IMR-90 (cell line): ENCODE measurements around the gene TRIM10. TPM values are rescaled to one million over a fixed set of nuclear protein-coding genes. Genes with fewer than 3 reads are reported as not detected.

Experiments
- ATAC-seq: fragments of 200-7000 bp; cut with Tn5 transposase; 2 replicates; pipeline ENCODE4 v1.9.1; 2020; ENCODE audit warnings: low read depth, mild to moderate bottlenecking, moderate library complexity
- BruUV-seq: library from RNA; stranded (reverse); fragments of 400-500 nt; replicated peaks from 2 replicates; lab custom pipeline; 2021; lab: Mats Ljungman, UMichigan
- CTCF ChIA-PET: fragments of 300-600 bp; formaldehyde crosslinking; extraction: SDS; loops from one replicate; lab custom pipeline; 2021; ENCODE audit warnings: antibody characterized with exemption; lab: Yijun Ruan, JAX
- POLR2A ChIA-PET: fragments of 300-600 bp; sonication (Branson Sonifier 250); formaldehyde crosslinking; loops from one replicate; lab custom pipeline; 2022; ENCODE audit warnings: antibody characterized with exemption; ENCODE audit not compliant: unreplicated experiment; lab: Charles Lee
- DNase-seq: peaks from one replicate; pipeline ENCODE4 v3.0.0; 2013
- H2AFZ ChIP-seq: replicated peaks from 2 replicates; pipeline ENCODE3; 2013; ENCODE audit warnings: low read length, mild to moderate bottlenecking; ENCODE audit not compliant: poor library complexity
- H2AK5ac ChIP-seq: 2 replicates; pipeline ENCODE4 v1.6.1; 2013; ENCODE audit warnings: low read depth, low read length, inconsistent platforms
- H2AK9ac ChIP-seq: replicated peaks from 2 replicates; pipeline ENCODE3; 2013; ENCODE audit warnings: mild to moderate bottlenecking, low read depth, low read length, moderate library complexity; ENCODE audit not compliant: poor library complexity
- H2BK120ac ChIP-seq: 2 replicates; pipeline ENCODE4 v1.6.1; 2013; ENCODE audit warnings: low read depth, low read length, inconsistent platforms
- H2BK15ac ChIP-seq: 3 replicates; pipeline ENCODE4 v1.6.1; 2013; ENCODE audit warnings: low read depth, low read length, inconsistent platforms
- H2BK20ac ChIP-seq: 2 replicates; pipeline ENCODE4 v1.6.1; 2013; ENCODE audit warnings: low read depth, mild to moderate bottlenecking, inconsistent platforms, low read length, moderate library complexity
- H2BK5ac ChIP-seq: 2 replicates; pipeline ENCODE4 v1.6.1; 2013; ENCODE audit warnings: mild to moderate bottlenecking, low read depth, low read length, inconsistent platforms; ENCODE audit not compliant: poor library complexity, severe bottlenecking
- H3K14ac ChIP-seq: replicated peaks from 2 replicates; pipeline ENCODE4 v1.6.1; 2013; ENCODE audit warnings: low read depth, low read length, inconsistent platforms
- H3K18ac ChIP-seq: 2 replicates; pipeline ENCODE4 v1.6.1; 2013; ENCODE audit warnings: low read depth, low read length, control low read depth
- H3K23ac ChIP-seq: 2 replicates; pipeline ENCODE4 v1.6.1; 2013; ENCODE audit warnings: low read depth, low read length, inconsistent platforms
- H3K27ac ChIP-seq: 2 replicates; pipeline ENCODE4 v1.5.1; 2013; ENCODE audit warnings: mild to moderate bottlenecking, control low read depth, low read length; ENCODE audit not compliant: insufficient read depth
- H3K27me3 ChIP-seq: 2 replicates; pipeline ENCODE4 v1.6.1; 2013; ENCODE audit warnings: low read length; ENCODE audit not compliant: control insufficient read depth, insufficient read depth
- H3K36me3 ChIP-seq: 2 replicates; pipeline ENCODE4 v1.6.1; 2013; ENCODE audit warnings: low read length, mixed read lengths; ENCODE audit not compliant: control insufficient read depth, insufficient read depth
- H3K4ac ChIP-seq: 2 replicates; pipeline ENCODE4 v1.6.1; 2013; ENCODE audit warnings: low read depth, low read length, inconsistent platforms
- H3K4me1 ChIP-seq: 2 replicates; pipeline ENCODE4 v1.6.1; 2013; ENCODE audit warnings: low read length, mixed read lengths; ENCODE audit not compliant: control insufficient read depth, insufficient read depth
- H3K4me2 ChIP-seq: 2 replicates; pipeline ENCODE4 v1.6.1; 2013; ENCODE audit warnings: low read depth, mild to moderate bottlenecking, control low read depth, low read length, moderate library complexity
- H3K4me3 ChIP-seq: 2 replicates; pipeline ENCODE4 v1.5.1; 2013; ENCODE audit warnings: low read depth, mild to moderate bottlenecking, control low read depth, low read length, moderate library complexity; ENCODE audit not compliant: insufficient read depth
- H3K56ac ChIP-seq: 2 replicates; pipeline ENCODE4 v1.6.1; 2013; ENCODE audit warnings: low read length, inconsistent platforms; ENCODE audit not compliant: insufficient read depth; ENCODE audit errors: extremely low read depth
- H3K79me1 ChIP-seq, 2 experiments: 2 replicates each; pipeline ENCODE4 v1.6.1; 2013; ENCODE audit warnings: low read length in 2 of 2, inconsistent platforms in 1 of 2, low read depth in 1 of 2
- H3K9ac ChIP-seq: 2 replicates; pipeline ENCODE4 v1.6.1; 2013; ENCODE audit warnings: low read depth, low read length, control low read depth
- H3K9me1 ChIP-seq: 2 replicates; pipeline ENCODE4 v1.6.1; 2013; ENCODE audit warnings: low read length, inconsistent platforms; ENCODE audit not compliant: insufficient read depth
- H3K9me3 ChIP-seq: 2 replicates; pipeline ENCODE4 v1.6.1; 2013; ENCODE audit warnings: low read length; ENCODE audit not compliant: control insufficient read depth, insufficient read depth
- H4K20me1 ChIP-seq: 2 replicates; pipeline ENCODE4 v1.6.1; 2013; ENCODE audit warnings: low read length, inconsistent platforms; ENCODE audit not compliant: insufficient read depth
- H4K5ac ChIP-seq: 2 replicates; pipeline ENCODE4 v1.6.1; 2013; ENCODE audit warnings: mild to moderate bottlenecking, low read depth, low read length, control low read depth
- H4K8ac ChIP-seq, 2 experiments: 2 replicates each; pipeline ENCODE4 v1.6.1; 2013; ENCODE audit warnings: low read depth in 2 of 2, low read length in 2 of 2, control low read depth in 1 of 2, inconsistent platforms in 1 of 2
- H4K91ac ChIP-seq: 2 replicates; pipeline ENCODE4 v1.6.1; 2013; ENCODE audit warnings: low read depth, low read length, inconsistent platforms; ENCODE audit not compliant: insufficient read depth
- BHLHE40 ChIP-seq: fragments of 150-350 bp; IDR thresholded peaks from 2 replicates; pipeline ENCODE4 v1.6.1; 2016; ENCODE audit warnings: mild to moderate bottlenecking, low read depth, low read length
- CEBPB ChIP-seq: IDR thresholded peaks from 2 replicates; pipeline ENCODE4 v1.6.1; 2012; ENCODE audit warnings: low read depth, low read length, improper control_type of control experiment
- CHD1 ChIP-seq: IDR thresholded peaks from 2 replicates; pipeline ENCODE4 v1.6.1; 2012; ENCODE audit warnings: low read depth, low read length, improper control_type of control experiment
- CTCF ChIP-seq: conservative IDR thresholded peaks from 2 replicates; pipeline ENCODE4 v1.5.1; 2012; ENCODE audit warnings: mild to moderate bottlenecking, low read depth, low read length, improper control_type of control experiment
- ELK1 ChIP-seq: fragments of 150-350 bp; IDR thresholded peaks from 2 replicates; pipeline ENCODE4 v1.6.1; 2016; ENCODE audit warnings: low read depth, mild to moderate bottlenecking, low read length, moderate library complexity, borderline replicate concordance
- FOS ChIP-seq: fragments of 150-350 bp; IDR thresholded peaks from 2 replicates; pipeline ENCODE4 v1.6.1; 2016; ENCODE audit warnings: low read depth, low read length
- MAFK ChIP-seq: IDR thresholded peaks from 2 replicates; pipeline ENCODE4 v1.6.1; 2012; ENCODE audit warnings: low read depth, low read length, improper control_type of control experiment
- MXI1 ChIP-seq: IDR thresholded peaks from 2 replicates; pipeline ENCODE4 v1.6.1; 2012; ENCODE audit warnings: low read depth, mild to moderate bottlenecking, low read length, moderate library complexity, borderline replicate concordance
- POLR2A ChIP-seq: IDR thresholded peaks from 2 replicates; pipeline ENCODE4 v1.6.1; 2012; ENCODE audit warnings: mild to moderate bottlenecking, low read depth, low read length
- RAD21 ChIP-seq: IDR thresholded peaks from 2 replicates; pipeline ENCODE4 v1.6.1; 2012; ENCODE audit warnings: low read length, improper control_type of control experiment
- RCOR1 ChIP-seq: IDR thresholded peaks from 2 replicates; pipeline ENCODE4 v1.6.1; 2012; ENCODE audit warnings: mild to moderate bottlenecking, low read length, improper control_type of control experiment; ENCODE audit not compliant: insufficient replicate concordance
- WGBS, 2 experiments: methylation state at CpG; one replicate each; pipeline versions ENCODE4 v1.1.5 to v1.1.7; 2013; ENCODE audit warnings: missing lambda C conversion rate in 2 of 2; ENCODE audit not compliant: insufficient read length in 1 of 2; ENCODE audit errors: extremely low coverage in 2 of 2; 5-methylcytosine and 5-hydroxymethylcytosine counted together
- dilution Hi-C: fragments of 300-500 bp; cut with HindIII; formaldehyde crosslinking; loops from one replicate; pipeline ENCODE4 v1.14.3; 2018; ENCODE audit warnings: low sequenced_read_pairs; ENCODE audit not compliant: unreplicated experiment
- in situ Hi-C: fragments of 300-500 bp; cut with MboI; formaldehyde crosslinking; loops from 3 replicates; pipeline ENCODE4 v1.14.3; 2019; ENCODE audit warnings: low sequenced_read_pairs, inconsistent platforms, mixed read lengths
- intact Hi-C: fragments of 100-400 bp; cut with micrococcal nuclease; formaldehyde crosslinking; loops from 2 replicates; pipeline ENCODE4 v1.10.0; 2022
- polyA plus RNA-seq, 3 experiments: library from polyadenylated mRNA; depleted of rRNA; stranded (reverse); fragments of >200 nt; gene quantifications; 2 replicates each; pipeline ENCODE4 v1.2.3, GENCODE V29; 2012; ENCODE audit warnings: low replicate concordance in 1 of 3
- total RNA-seq: library from RNA; depleted of rRNA; stranded (reverse); fragments of >200 nt; gene quantifications from 2 replicates; pipeline ENCODE4 v1.2.3, GENCODE V29; 2012

Gene TRIM10
- total and polyA plus RNA-seq, 2 of the 4 experiments (the other 2 are of a cell fraction) = not detected

- DNase-seq (peak; percentile 50), ATAC-seq (peak; percentile 85)
- no peak overlapping the region for H2BK20ac ChIP-seq
- dilution Hi-C loops (no loop called here), in situ Hi-C loops (no loop called here), intact Hi-C loops (no loop called here)
- no peaks in the 10 kb centered on the region for H3K79me1 ChIP-seq
- H3K9me3 ChIP-seq = no peaks in the 10 kb centered on the region
- H4K8ac ChIP-seq = no peak overlapping the region
- no peak overlapping the region for H3K4ac ChIP-seq
- no peaks in the 10 kb centered on the region for H3K9me1 ChIP-seq
- no peak overlapping the region for H2AFZ ChIP-seq
- no peak overlapping the region for H3K56ac ChIP-seq
- H4K5ac ChIP-seq = no peak overlapping the region
- no peaks in the 10 kb centered on the region for H4K20me1 ChIP-seq
- H3K23ac ChIP-seq = no peak overlapping the region
- no peak overlapping the region for H3K18ac ChIP-seq
- H3K4me2 ChIP-seq = no peak overlapping the region
- no peak overlapping the region for H3K4me3 ChIP-seq
- H4K91ac ChIP-seq = no peak overlapping the region
- H3K14ac ChIP-seq = no peak overlapping the region
- CTCF ChIA-PET = no interaction called here
- H3K27ac ChIP-seq = no peak overlapping the region
- H3K27me3 ChIP-seq = peaks cover 29% of the 10 kb centered on the region
- POLR2A ChIA-PET = no interaction called here
- 20% methylated on average over 5 of the region's 12 CpGs; no CpG with 5 or more reads in 1 of the 2 experiments for WGBS, 2 experiments
- H2AK9ac ChIP-seq = no peak overlapping the region
- no peak overlapping the region for H3K9ac ChIP-seq
- BruUV-seq = no TSS peak
- no peak overlapping the region for H2AK5ac ChIP-seq
- no peak overlapping the region for H2BK15ac ChIP-seq
- TF ChIP-seq POLR2A (no peak), FOS (0 out of 2 replicates have a peak, but pooled peaks have one; percentile 15), ELK1 (no peak), MAFK (no peak), CHD1 (no peak), RCOR1 (no peak), BHLHE40 (0 out of 2 replicates have a peak, but pooled peaks have one; percentile 18), MXI1 (no peak), CTCF (no peak), RAD21 (no peak), CEBPB (no peak)
- H3K36me3 ChIP-seq = no peaks in the 10 kb centered on the region
- no peak overlapping the region for H2BK120ac ChIP-seq
- no peak overlapping the region for H2BK5ac ChIP-seq
- no peaks in the 10 kb centered on the region for H3K4me1 ChIP-seq
These were observed 6.1 kb downstream of the TRIM10 start for GRCh38 chr6:30154709-30155519.
